OCI-M1 (cell line): ENCODE measurements around the gene RIN1.
"Not testable (repeated sequence)": the region's sequence is repeated elsewhere in the genome, so short reads cannot be mapped to it uniquely, and the experiment has no call there.

Source experiments
- DNase-seq: peaks from one replicate; lab custom pipeline; 2025; lab: John Stamatoyannopoulos, UW

The RIN1 gene

GRCh38 chr11:66318600-66318970, 17.6 kb downstream of the RIN1 start:
- DNase-seq = no peak

- DNase-seq = peak; percentile 12
Observed at GRCh38 chr11:66317723-66318599, 18.3 kb downstream of the RIN1 start.

- DNase-seq = no peak
Observed at GRCh38 chr11:66317322-66317722, 18.9 kb downstream of the RIN1 start.

GRCh38 chr11:66316849-66317251, 19.4 kb downstream of the RIN1 start, which contains the start of gene CD248:
CD248 (minus strand) TSS chr11:66317044; CDS start chr11:66317027, 17 bp downstream.
- DNase-seq = no peak

GRCh38 chr11:66315921-66316811, 20.1 kb downstream of the RIN1 start:
- DNase-seq = no peak

- DNase-seq = no peak
Observed at GRCh38 chr11:66315498-66315885, 20.7 kb downstream of the RIN1 start.

- no peak for DNase-seq
Observed at GRCh38 chr11:66314561-66315497, 21.4 kb downstream of the RIN1 start.

- no peak for DNase-seq
Observed at GRCh38 chr11:66314186-66314501, 22.1 kb downstream of the RIN1 start.

GRCh38 chr11:66313321-66314185, 22.7 kb downstream of the RIN1 start:
- DNase-seq = no peak

GRCh38 chr11:66312549-66313320, 23.5 kb downstream of the RIN1 start:
- DNase-seq = peak; percentile 98

GRCh38 chr11:66311965-66312548, 24.2 kb downstream of the RIN1 start:
- DNase-seq = peak; percentile 97

GRCh38 chr11:66311470-66311964, 24.7 kb downstream of the RIN1 start:
- DNase-seq = no peak

- DNase-seq = not testable (repeated sequence)
Observed at GRCh38 chr11:66310803-66311440, 25.3 kb downstream of the RIN1 start.

GRCh38 chr11:66310324-66310723, 25.9 kb downstream of the RIN1 start:
- DNase-seq = no peak

GRCh38 chr11:66309475-66309874, 26.8 kb downstream of the RIN1 start:
- DNase-seq = peak; percentile 9

- no peak for DNase-seq
Observed at GRCh38 chr11:66302656-66303055, 33.6 kb downstream of the RIN1 start.

GRCh38 chr11:66299186-66299585, 37.0 kb downstream of the RIN1 start:
- DNase-seq = no peak

- DNase-seq = no peak
Observed at GRCh38 chr11:66297610-66298009, 38.6 kb downstream of the RIN1 start.
